ENCODE results near the gene GALNT6.

The GALNT6 gene

GRCh38 chr12:51381226-51382079 is 9.8 kb downstream of the GALNT6 start:
- DNase-seq: peak; percentile 49

GRCh38 chr12:51379571-51379970 is 11.6 kb downstream of the GALNT6 start:
- DNase-seq: no peak

- DNase-seq: no peak
These were observed 12.5 kb downstream of the GALNT6 start for GRCh38 chr12:51378749-51379148.

- no peak for DNase-seq
These were observed 13.9 kb downstream of the GALNT6 start for GRCh38 chr12:51377099-51377984.

GRCh38 chr12:51374856-51375255 is 16.4 kb downstream of the GALNT6 start:
- peak; percentile 38 for DNase-seq

- DNase-seq: no peak
These were observed 16.8 kb downstream of the GALNT6 start for GRCh38 chr12:51374361-51374760.

- DNase-seq: no peak
These were observed 18.0 kb downstream of the GALNT6 start for GRCh38 chr12:51373187-51373586.

GRCh38 chr12:51372021-51372420 is 19.2 kb downstream of the GALNT6 start:
- no peak for DNase-seq

- DNase-seq: peak; percentile 98
These were observed 19.8 kb downstream of the GALNT6 start for GRCh38 chr12:51371295-51371953.

GRCh38 chr12:51370667-51371066 is 20.5 kb downstream of the GALNT6 start:
- no peak for DNase-seq

GRCh38 chr12:51369581-51369980 is 21.6 kb downstream of the GALNT6 start:
- no peak for DNase-seq

- DNase-seq: peak; percentile 28
These were observed 22.3 kb downstream of the GALNT6 start for GRCh38 chr12:51368640-51369517.

- no peak for DNase-seq
These were observed 25.9 kb downstream of the GALNT6 start for GRCh38 chr12:51365276-51365675.

- no peak for DNase-seq
These were observed 27.2 kb downstream of the GALNT6 start for GRCh38 chr12:51364001-51364400.

- DNase-seq: no peak
These were observed 28.4 kb downstream of the GALNT6 start for GRCh38 chr12:51362747-51363342.

- no peak for DNase-seq
These were observed 28.9 kb downstream of the GALNT6 start for GRCh38 chr12:51362307-51362706.

GRCh38 chr12:51361161-51362016 is 29.8 kb downstream of the GALNT6 start:
- DNase-seq: no peak

GRCh38 chr12:51360315-51360714 is 30.9 kb downstream of the GALNT6 start:
- DNase-seq: no peak

GRCh38 chr12:51359851-51360250 is 31.4 kb downstream of the GALNT6 start:
- DNase-seq: no peak

- no peak for DNase-seq
These were observed 32.7 kb downstream of the GALNT6 start for GRCh38 chr12:51358496-51358895.
